Gastroesophageal sphincter (tissue), 4 donors: ENCODE results near the gene TCF12. TPM values are rescaled to one million over a fixed set of nuclear protein-coding genes. Genes with fewer than 3 reads are reported as not detected.

Experiments used
- ATAC-seq: fragments of 150-250 bp; one replicate; pipeline ENCODE4 v1.9.1; 2016; ENCODE audit warnings: mild to moderate bottlenecking, moderate library complexity
- H3K27ac ChIP-seq, 4 donors: fragments of 200-600 bp; sonication (generic) in 3 of 4; 1 replicate in 3 of 4; 2 replicates in 1 of 4; pipeline ENCODE4 v1.5.1; 2016 to 2019
- H3K27me3 ChIP-seq: fragments of 200-600 bp; sonication (generic); one replicate; pipeline ENCODE4 v1.5.1; 2019
- H3K36me3 ChIP-seq, 2 donors: fragments of 200-600 bp; sonication (generic); one replicate each; pipeline ENCODE4 v1.5.1; 2019; ENCODE audit warnings: control low read depth in 1 of 2
- H3K4me1 ChIP-seq, 3 donors: fragments of 200-600 bp; sonication (generic); 1 replicate in 2 of 3; 2 replicates in 1 of 3; pipeline ENCODE4 v1.5.1; 2016 to 2019; ENCODE audit warnings: control low read depth in 2 of 3
- H3K4me3 ChIP-seq, 2 donors: fragments of 200-600 bp; sonication (generic); one replicate each; pipeline ENCODE4 v1.5.1; 2019; ENCODE audit warnings: mild to moderate bottlenecking in 1 of 2, moderate library complexity in 1 of 2
- H3K9me3 ChIP-seq, 3 donors: fragments of 200-600 bp; sonication (generic); one replicate each; pipeline ENCODE4 v1.5.1; 2017 to 2019; ENCODE audit warnings: control low read depth in 2 of 3
- EP300 ChIP-seq: sonication (generic); formaldehyde crosslinking; IDR thresholded peaks from one replicate; pipeline ENCODE4 v1.6.1; 2017; ENCODE audit warnings: antibody characterized with exemption, mild to moderate bottlenecking
- POLR2A ChIP-seq, 2 donors: fragments of 450-650 bp; IDR thresholded peaks; one replicate each; pipeline ENCODE4 v1.6.1; 2017; ENCODE audit warnings: antibody characterized with exemption in 2 of 2, mild to moderate bottlenecking in 2 of 2, moderate library complexity in 1 of 2
- POLR2AphosphoS5 ChIP-seq: sonication (generic); formaldehyde crosslinking; IDR thresholded peaks from one replicate; pipeline ENCODE4 v1.6.1; 2017; ENCODE audit warnings: antibody characterized with exemption
- WGBS, 2 donors: methylation state at CpG; one replicate each; pipeline ENCODE4 v1.1.5; 2018; ENCODE audit warnings: low coverage in 1 of 2; 5-methylcytosine and 5-hydroxymethylcytosine counted together
- total RNA-seq, 4 donors: library from RNA; depleted of rRNA; stranded (reverse); fragments of >200 nt; gene quantifications; one replicate each; pipeline ENCODE4 v1.1.0, GENCODE V29; 2016
- TF ChIP-seq, protein P1 (sequence below), 4 experiments: fragments of 200-600 bp in 2 of 4; fragments of 450-650 bp in 2 of 4; sonication (generic) in 1 of 4; IDR thresholded peaks; one replicate each; pipeline ENCODE4 v1.5.1; 2017 to 2019; ENCODE audit warnings: antibody characterized with exemption in 4 of 4, mild to moderate bottlenecking in 2 of 4, moderate library complexity in 2 of 4

The TCF12 gene
- total RNA-seq, 4 donors from 2014 or later = 78.1 to 194 (median 154) TPM

DNA sequence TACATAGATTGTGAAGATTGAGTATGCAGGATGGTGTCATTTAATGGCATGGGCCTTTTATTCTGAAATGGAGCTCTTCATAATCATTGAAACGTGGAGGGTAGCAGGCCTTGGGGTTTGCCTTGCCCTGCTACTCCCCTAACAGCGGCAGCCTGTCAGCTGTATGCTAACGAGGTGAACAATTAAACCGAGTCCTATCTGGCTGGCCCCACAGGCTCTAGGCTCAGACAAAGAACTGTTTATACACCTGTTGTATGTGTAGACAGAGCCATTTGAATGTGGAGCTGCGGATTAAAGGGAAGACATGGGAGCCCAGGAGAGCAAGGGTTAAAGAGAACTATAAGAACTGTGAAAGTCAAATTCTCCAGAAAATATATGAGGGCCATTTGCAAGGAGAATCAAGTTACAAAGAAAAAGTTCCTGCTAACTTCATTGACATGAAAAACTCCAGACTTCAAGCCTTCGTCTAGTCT lies 341.2 kb downstream of the TCF12 start:
- Histone ChIP-seq H3K36me3 (peaks cover 0 to 44% of the 10 kb centered on the region in 2 donors), H3K27me3 (no peaks in the 10 kb centered on the region), H3K4me3 (no peak overlapping the region), H3K4me1 (no peaks in the 10 kb centered on the region), H3K27ac (no peak overlapping the region), H3K9me3 (no peaks in the 10 kb centered on the region)
- no peak for TF ChIP-seq POLR2AphosphoS5
- no peak for TF ChIP-seq EP300
- TF ChIP-seq, protein P1, sequence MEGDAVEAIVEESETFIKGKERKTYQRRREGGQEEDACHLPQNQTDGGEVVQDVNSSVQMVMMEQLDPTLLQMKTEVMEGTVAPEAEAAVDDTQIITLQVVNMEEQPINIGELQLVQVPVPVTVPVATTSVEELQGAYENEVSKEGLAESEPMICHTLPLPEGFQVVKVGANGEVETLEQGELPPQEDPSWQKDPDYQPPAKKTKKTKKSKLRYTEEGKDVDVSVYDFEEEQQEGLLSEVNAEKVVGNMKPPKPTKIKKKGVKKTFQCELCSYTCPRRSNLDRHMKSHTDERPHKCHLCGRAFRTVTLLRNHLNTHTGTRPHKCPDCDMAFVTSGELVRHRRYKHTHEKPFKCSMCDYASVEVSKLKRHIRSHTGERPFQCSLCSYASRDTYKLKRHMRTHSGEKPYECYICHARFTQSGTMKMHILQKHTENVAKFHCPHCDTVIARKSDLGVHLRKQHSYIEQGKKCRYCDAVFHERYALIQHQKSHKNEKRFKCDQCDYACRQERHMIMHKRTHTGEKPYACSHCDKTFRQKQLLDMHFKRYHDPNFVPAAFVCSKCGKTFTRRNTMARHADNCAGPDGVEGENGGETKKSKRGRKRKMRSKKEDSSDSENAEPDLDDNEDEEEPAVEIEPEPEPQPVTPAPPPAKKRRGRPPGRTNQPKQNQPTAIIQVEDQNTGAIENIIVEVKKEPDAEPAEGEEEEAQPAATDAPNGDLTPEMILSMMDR (IDR thresholded peaks at IDR 0.05) = no peak
- TF ChIP-seq POLR2A (IDR thresholded peaks at IDR 0.05) = no peak
- no peak for ATAC-seq
- WGBS, 2 donors = 71 to 78% methylated on average over 4 to 6 of the region's 6 CpGs

DNA sequence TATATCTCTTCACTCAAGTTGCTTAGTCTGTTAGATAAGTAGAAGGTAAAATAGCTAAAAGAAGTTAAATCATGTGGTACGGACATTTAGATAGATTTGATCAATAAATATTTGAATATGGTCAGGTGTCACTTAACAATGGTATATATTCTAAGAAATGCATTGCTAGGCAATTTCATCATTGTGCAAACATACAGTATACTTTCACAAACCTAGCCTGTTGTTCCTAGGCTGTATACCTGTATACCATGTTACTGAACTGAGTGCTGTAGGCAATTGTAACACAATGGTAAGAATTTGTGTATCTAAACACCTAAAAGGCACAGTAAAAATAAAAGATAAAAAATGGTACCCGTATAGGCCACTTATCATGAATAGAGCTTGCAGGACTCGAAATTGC lies 345.1 kb downstream of the TCF12 start:
- Histone ChIP-seq H3K27ac (no peak overlapping the region), H3K36me3 (peaks cover 0 to 59% of the 10 kb centered on the region in 2 donors), H3K9me3 (no peaks in the 10 kb centered on the region), H3K4me3 (no peak overlapping the region), H3K4me1 (no peaks in the 10 kb centered on the region), H3K27me3 (no peaks in the 10 kb centered on the region)
- ATAC-seq = no peak
- TF ChIP-seq, protein P1 (IDR thresholded peaks at IDR 0.05) = no peak
- no peak for TF ChIP-seq POLR2AphosphoS5
- TF ChIP-seq EP300 = no peak
- no peak for TF ChIP-seq POLR2A (IDR thresholded peaks at IDR 0.05)
- WGBS, 2 donors = 76 to 90% methylated on average over 3 of the region's 3 CpGs

GRCh38 chr15:57272771-57273357 lies 354.4 kb downstream of the TCF12 start:
- TF ChIP-seq POLR2AphosphoS5 (no peak), POLR2A (IDR thresholded peaks at IDR 0.05) (no peak), EP300 (no peak)
- TF ChIP-seq, protein P1 (IDR thresholded peaks at IDR 0.05) = no peak
- WGBS, 2 donors = 82 to 94% methylated on average over 8 to 9 of the region's 9 CpGs
- H3K9me3 ChIP-seq = no peaks in the 10 kb centered on the region
- ATAC-seq = no peak
- no peaks in the 10 kb centered on the region for H3K4me1 ChIP-seq
- H3K36me3 ChIP-seq = peaks cover 4 to 65% of the 10 kb centered on the region in 2 donors
- no peaks in the 10 kb centered on the region for H3K27me3 ChIP-seq
- H3K4me3 ChIP-seq = no peak overlapping the region
- no peak overlapping the region for H3K27ac ChIP-seq

DNA sequence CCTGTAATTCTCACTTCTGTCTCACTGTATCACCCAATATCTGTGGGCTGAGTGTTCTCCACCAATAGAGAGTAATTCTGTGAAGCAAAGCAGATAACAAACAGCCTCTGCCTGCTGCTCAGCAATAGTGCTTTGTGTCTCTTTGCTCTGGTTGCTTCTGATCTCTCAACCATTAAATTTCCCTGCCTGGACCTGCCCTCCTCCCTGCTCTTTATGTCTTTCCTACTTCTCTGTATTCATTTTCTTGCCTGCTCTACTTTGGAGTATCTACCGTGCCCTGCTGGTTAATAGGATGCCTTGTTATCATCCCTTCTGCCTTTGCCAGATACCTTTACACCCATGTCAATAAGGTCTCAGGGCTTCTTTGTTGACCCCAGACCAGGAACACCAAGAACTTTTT lies 355.0 kb downstream of the TCF12 start:
- H3K36me3 ChIP-seq = peaks cover 4 to 63% of the 10 kb centered on the region in 2 donors
- H3K27me3 ChIP-seq = no peaks in the 10 kb centered on the region
- no peak overlapping the region for H3K4me3 ChIP-seq
- no peaks in the 10 kb centered on the region for H3K4me1 ChIP-seq
- no peak for ATAC-seq
- no peaks in the 10 kb centered on the region for H3K9me3 ChIP-seq
- 92 to 100% methylated on average over 1 of the region's 1 CpG for WGBS, 2 donors
- no peak overlapping the region for H3K27ac ChIP-seq
- TF ChIP-seq, protein P1 (IDR thresholded peaks at IDR 0.05) = no peak
- TF ChIP-seq EP300 = no peak
- no peak for TF ChIP-seq POLR2A (IDR thresholded peaks at IDR 0.05)
- TF ChIP-seq POLR2AphosphoS5 = no peak

DNA sequence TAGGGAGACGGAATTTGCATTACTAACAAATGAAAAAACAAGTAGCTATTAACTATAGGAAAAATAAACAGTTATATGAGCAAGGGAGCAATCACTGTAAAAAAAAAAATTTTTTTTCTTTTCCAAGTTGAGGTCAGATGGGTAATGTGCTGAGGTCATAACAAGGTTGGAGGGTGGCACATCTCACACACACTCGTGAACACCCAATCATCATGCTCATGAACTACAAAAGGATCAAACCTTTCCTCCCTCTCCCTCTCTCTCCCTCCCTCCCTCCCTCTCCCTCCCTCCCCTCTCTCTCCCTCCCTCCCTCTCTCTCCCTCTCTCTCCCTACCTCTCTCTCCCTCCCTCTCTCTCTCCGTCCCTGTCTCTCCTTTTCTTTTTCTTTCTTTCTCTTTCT lies 360.0 kb downstream of the TCF12 start:
- WGBS, 2 donors = 81 to 86% methylated on average over 2 to 3 of the region's 3 CpGs
- TF ChIP-seq POLR2A (IDR thresholded peaks at IDR 0.05) = no peak
- TF ChIP-seq, protein P1 (IDR thresholded peaks at IDR 0.05) = no peak
- TF ChIP-seq EP300 = no peak
- TF ChIP-seq POLR2AphosphoS5 = no peak
- ATAC-seq = no peak

More for the DNA sequence above, 360.0 kb downstream of the TCF12 start:
- no peaks in the 10 kb centered on the region for H3K9me3 ChIP-seq
- no peak overlapping the region for H3K4me3 ChIP-seq
- peaks cover 5 to 87% of the 10 kb centered on the region in 2 donors for H3K36me3 ChIP-seq
- H3K4me1 ChIP-seq = no peaks in the 10 kb centered on the region
- H3K27ac ChIP-seq = no peak overlapping the region
- no peaks in the 10 kb centered on the region for H3K27me3 ChIP-seq
